CD4-positive, CD25-positive, alpha-beta regulatory T cell (primary cell): ENCODE measurements around the gene OTX2. TPM values are rescaled to one million over a fixed set of nuclear protein-coding genes. Genes with fewer than 3 reads are reported as not detected.

ENCODE experiments used
- ATAC-seq, 2 donors: fragments of 150-1000 bp; cut with Tn5 transposase; one replicate each; pipeline ENCODE4 v1.10.0; 2021; ENCODE audit warnings: low read depth in 2 of 2, moderate number of reproducible peaks in 2 of 2, moderate library complexity in 1 of 2
- DNase-seq, 3 donors: peaks; one replicate each; pipeline versions ENCODE4 v3.0.0 to v3.0.0-alpha.2; 2012 to 2022; ENCODE audit warnings: mixed read lengths in 1 of 3
- H3K27ac ChIP-seq: one replicate; pipeline ENCODE4 v1.7.0; 2013; ENCODE audit warnings: mild to moderate bottlenecking, low read length; ENCODE audit not compliant: insufficient read depth, poor library complexity, severe bottlenecking
- H3K27me3 ChIP-seq: one replicate; pipeline ENCODE4 v1.7.0; 2013; ENCODE audit warnings: low read length; ENCODE audit not compliant: control insufficient read depth, insufficient read depth
- H3K36me3 ChIP-seq: one replicate; pipeline ENCODE4 v1.7.0; 2013; ENCODE audit warnings: mild to moderate bottlenecking, low read length, moderate library complexity; ENCODE audit not compliant: control insufficient read depth, insufficient read depth
- H3K4me1 ChIP-seq: 2 replicates; pipeline ENCODE4 v1.7.0; 2013; ENCODE audit warnings: mild to moderate bottlenecking, low read length; ENCODE audit not compliant: insufficient read depth, control insufficient read depth, poor library complexity, severe bottlenecking
- H3K4me3 ChIP-seq: one replicate; pipeline ENCODE4 v1.7.0; 2013; ENCODE audit warnings: low read depth, mild to moderate bottlenecking, low read length, moderate library complexity
- H3K9me3 ChIP-seq, 2 experiments: 1 replicate in 1 of 2; 2 replicates in 1 of 2; pipeline ENCODE4 v1.7.0; 2013; ENCODE audit warnings: low read length in 2 of 2, mild to moderate bottlenecking in 1 of 2, moderate library complexity in 1 of 2; ENCODE audit not compliant: control insufficient read depth in 2 of 2
- H3K27ac Mint-ChIP-seq, 3 donors: one replicate each; pipeline ENCODE4 v1.8.0; 2020 to 2022; ENCODE audit warnings: mild to moderate bottlenecking in 3 of 3, mixed read lengths in 3 of 3, moderate library complexity in 2 of 3
- H3K27me3 Mint-ChIP-seq: one replicate; pipeline ENCODE4 v1.8.0; 2022; ENCODE audit warnings: mild to moderate bottlenecking, mixed read lengths
- H3K36me3 Mint-ChIP-seq: one replicate; pipeline ENCODE4 v1.8.0; 2020; ENCODE audit warnings: mixed read lengths
- H3K4me1 Mint-ChIP-seq, 4 donors: one replicate each; pipeline ENCODE4 v1.8.0; 2020 to 2022; ENCODE audit warnings: mixed read lengths in 4 of 4, mild to moderate bottlenecking in 1 of 4
- H3K4me3 Mint-ChIP-seq, 4 donors: one replicate each; pipeline ENCODE4 v1.8.0; 2020 to 2022; ENCODE audit warnings: mild to moderate bottlenecking in 4 of 4, mixed read lengths in 4 of 4, moderate library complexity in 3 of 4
- H3K9me3 Mint-ChIP-seq, 7 donors: one replicate each; pipeline ENCODE4 v1.8.0; 2020 to 2022; ENCODE audit warnings: mixed read lengths in 7 of 7, mild to moderate bottlenecking in 3 of 7, moderate library complexity in 2 of 7
- polyA plus RNA-seq, 4 donors: library from polyadenylated mRNA; unstranded; fragments of 300-500 nt; fragmentation: Illumina TruSeq; gene quantifications; one replicate each; pipeline ENCODE4 v1.2.3, GENCODE V29; 2021
- total RNA-seq: library from RNA; stranded (reverse); gene quantifications from one replicate; pipeline ENCODE4 v1.2.3, GENCODE V29; 2022

The OTX2 gene
- total and polyA plus RNA-seq, 5 donors from 2014 or later = not detected

DNA sequence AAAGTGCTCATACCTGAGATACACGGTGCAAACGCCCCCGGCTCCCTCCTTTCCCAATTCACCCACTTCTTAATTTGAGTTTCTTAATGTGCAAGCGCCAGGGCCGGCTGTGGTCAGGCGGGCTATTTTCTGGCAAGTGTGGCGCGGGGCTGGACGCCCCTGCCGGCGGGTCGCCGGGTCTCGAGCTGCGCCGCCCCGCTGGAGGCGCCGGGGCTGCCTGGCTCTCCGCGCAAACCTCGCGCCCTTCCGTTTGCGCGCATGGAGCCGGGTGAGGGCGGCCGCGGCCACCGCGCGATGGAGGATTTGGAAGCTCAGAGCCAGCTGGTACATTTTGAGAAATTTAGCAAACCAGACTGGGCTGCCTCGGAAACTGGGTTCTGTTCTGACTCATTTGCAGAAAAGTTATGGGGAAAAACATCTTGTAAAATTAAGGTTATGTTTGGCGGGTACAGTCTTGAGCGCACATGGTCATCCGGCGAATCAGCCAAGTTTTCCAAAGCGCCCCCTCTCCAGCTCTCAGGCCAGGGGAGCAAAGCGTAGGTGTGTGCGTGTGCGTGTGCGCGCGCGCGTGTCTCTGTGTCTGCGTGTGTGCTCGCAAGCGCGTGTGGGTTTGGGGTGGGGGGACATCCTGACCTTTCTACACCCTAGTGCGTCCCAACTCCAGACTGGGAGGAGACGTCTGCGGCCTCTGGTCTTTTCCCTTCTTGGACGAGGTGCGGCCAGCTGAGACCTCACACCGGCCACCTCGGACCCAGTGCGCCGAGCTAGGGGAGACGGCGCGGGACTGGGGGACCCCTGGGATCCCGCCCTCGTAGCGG, 6.5 kb upstream of the OTX2 start:
- H3K4me1 ChIP-seq = no peaks in the 10 kb centered on the region
- Mint-ChIP-seq H3K36me3 (no peaks in the 10 kb centered on the region), H3K4me3 (no peak overlapping the region), H3K27me3 (peaks cover 69% of the 10 kb centered on the region), H3K4me1 (peaks cover 0 to 7% (median 0%) of the 10 kb centered on the region in 4 donors), H3K27ac (no peak overlapping the region), H3K9me3 (peaks cover 0 to 3% (median 0%) of the 10 kb centered on the region in 7 donors)
- no peak overlapping the region for H3K4me3 ChIP-seq
- ATAC-seq (no peak), DNase-seq (no peak)
- H3K9me3 ChIP-seq = no peaks in the 10 kb centered on the region
- no peaks in the 10 kb centered on the region for H3K36me3 ChIP-seq
- H3K27me3 ChIP-seq = peaks cover 39% of the 10 kb centered on the region
- no peak overlapping the region for H3K27ac ChIP-seq

DNA sequence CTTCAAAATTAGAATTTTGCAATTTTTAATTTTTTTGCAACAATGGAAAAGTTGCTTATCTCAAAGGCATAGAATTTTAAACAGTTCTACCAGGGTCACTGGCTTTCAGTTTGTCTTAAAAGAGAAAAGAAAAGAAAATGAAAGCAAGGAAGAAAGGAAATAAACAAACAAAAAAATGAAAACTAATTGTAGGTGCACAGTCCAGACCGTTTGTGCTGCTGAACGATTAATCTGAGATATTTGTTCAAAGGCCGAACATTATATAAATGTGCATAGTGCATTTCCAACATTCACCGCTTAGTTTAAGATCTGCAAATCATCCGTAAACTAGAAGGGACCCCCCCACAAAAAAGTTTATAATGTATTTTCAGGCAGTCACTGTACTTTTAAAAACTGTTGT, 5.5 kb upstream of the OTX2 start:
- H3K27me3 ChIP-seq = peaks cover 42% of the 10 kb centered on the region

DNA sequence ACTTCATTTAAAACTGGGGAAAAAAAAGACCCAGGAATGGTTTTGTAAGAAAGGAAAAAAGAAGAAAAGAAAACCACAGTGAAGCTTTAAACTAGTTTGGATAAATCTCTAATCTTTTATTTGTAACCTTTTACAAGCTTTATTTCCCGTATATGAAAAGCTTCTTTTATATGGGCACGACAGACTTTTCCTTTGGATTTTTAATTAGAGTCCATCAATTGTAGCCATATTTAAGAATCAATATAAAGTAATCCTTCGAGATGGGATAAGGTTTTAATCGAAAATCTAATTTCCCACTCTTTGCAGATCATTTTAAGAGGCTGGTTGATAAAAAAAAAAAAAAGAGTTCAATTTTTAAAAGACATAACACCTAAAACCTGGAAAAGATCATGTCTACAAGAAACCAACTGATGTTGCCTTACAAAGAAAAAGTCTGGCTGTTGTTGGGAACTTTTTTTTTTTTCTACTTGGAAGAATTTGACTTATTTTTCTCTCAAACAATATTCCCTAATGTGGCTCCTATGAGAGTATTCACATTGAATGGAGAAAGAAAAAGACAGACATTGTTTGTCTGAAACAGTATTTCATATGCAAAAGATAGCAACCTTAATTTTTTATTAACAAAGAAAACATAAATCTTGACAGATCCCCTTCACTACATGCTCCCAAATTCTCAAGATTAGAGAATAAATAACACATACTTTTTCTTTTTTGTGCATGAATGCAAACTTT, 4.9 kb upstream of the OTX2 start:
- DNase-seq (no peak), ATAC-seq (no peak)
- Mint-ChIP-seq H3K4me1 (peaks cover 0 to 7% (median 4%) of the 10 kb centered on the region in 4 donors), H3K9me3 (peaks cover 0 to 5% (median 1%) of the 10 kb centered on the region in 7 donors), H3K27me3 (peaks cover 72% of the 10 kb centered on the region), H3K27ac (no peak overlapping the region), H3K36me3 (no peaks in the 10 kb centered on the region), H3K4me3 (no peak overlapping the region)
- Histone ChIP-seq H3K27ac (no peak overlapping the region), H3K4me1 (no peaks in the 10 kb centered on the region), H3K9me3 (no peaks in the 10 kb centered on the region), H3K36me3 (no peaks in the 10 kb centered on the region), H3K27me3 (peaks cover 39% of the 10 kb centered on the region), H3K4me3 (no peak overlapping the region)

More for the DNA sequence above, 5.5 kb upstream of the OTX2 start:
- no peak for DNase-seq
- no peaks in the 10 kb centered on the region for H3K36me3 ChIP-seq
- H3K27ac Mint-ChIP-seq = no peak overlapping the region
- peaks cover 71% of the 10 kb centered on the region for H3K27me3 Mint-ChIP-seq
- H3K4me1 ChIP-seq = no peaks in the 10 kb centered on the region
- no peak for ATAC-seq
- H3K9me3 ChIP-seq = no peaks in the 10 kb centered on the region
- no peaks in the 10 kb centered on the region for H3K36me3 Mint-ChIP-seq
- no peak overlapping the region for H3K4me3 Mint-ChIP-seq
- no peak overlapping the region for H3K27ac ChIP-seq
- peaks cover 0 to 7% (median 2%) of the 10 kb centered on the region in 4 donors for H3K4me1 Mint-ChIP-seq
- no peak overlapping the region for H3K4me3 ChIP-seq
- peaks cover 0 to 5% (median under 1%) of the 10 kb centered on the region in 7 donors for H3K9me3 Mint-ChIP-seq

DNA sequence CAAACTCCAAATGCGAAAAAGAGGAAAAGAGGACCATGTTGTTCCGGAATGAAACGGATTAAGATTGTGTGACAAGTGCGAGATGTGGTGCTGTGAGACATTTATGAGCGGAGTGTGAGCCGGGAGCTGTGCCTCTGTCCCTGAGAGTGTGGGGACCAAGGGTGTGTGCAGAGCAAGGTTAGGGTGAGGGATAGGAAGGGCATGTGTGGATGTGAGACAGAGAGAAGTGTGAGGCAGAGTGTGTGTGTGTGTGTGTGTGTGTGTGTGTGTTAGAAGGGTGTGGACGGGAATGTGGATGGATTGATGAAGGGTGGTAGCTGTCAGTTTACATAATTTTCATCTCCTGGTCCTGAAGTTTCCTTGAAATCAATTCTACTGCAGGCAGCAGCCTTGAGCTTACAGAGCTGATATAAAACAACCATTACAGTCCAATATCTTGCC, 4.3 kb upstream of the OTX2 start:
- no peak overlapping the region for H3K4me3 Mint-ChIP-seq

DNA sequence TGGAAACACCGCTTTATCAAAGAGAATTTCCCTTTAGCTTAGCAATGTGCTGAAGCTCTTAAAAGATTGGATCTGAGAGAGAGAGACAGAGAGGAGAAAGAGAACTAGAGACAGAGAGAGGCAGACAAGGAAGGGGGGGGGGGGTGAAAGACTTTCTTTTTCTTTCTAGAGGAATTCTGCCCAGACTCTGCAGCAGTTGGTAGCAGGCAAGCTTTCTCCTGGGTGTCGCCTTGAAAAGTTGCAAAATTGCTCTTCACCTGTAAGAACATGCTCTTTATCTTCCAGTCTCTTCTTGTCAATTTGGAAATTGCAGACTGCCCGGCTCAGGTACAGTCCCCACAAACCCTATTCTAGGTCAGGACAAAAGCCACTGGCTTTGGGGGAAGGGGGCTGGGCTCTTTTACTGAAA, 2.9 kb upstream of the OTX2 start:
- H3K27ac ChIP-seq = no peak overlapping the region
- H3K9me3 ChIP-seq = no peaks in the 10 kb centered on the region
- H3K4me3 ChIP-seq = no peak overlapping the region
- DNase-seq (no peak), ATAC-seq (no peak)
- peaks cover 30% of the 10 kb centered on the region for H3K27me3 ChIP-seq
- Mint-ChIP-seq H3K4me1 (peaks cover 0 to 18% (median 11%) of the 10 kb centered on the region in 4 donors), H3K27me3 (peaks cover 75% of the 10 kb centered on the region), H3K4me3 (no peak overlapping the region), H3K27ac (no peak overlapping the region), H3K9me3 (peaks cover 0 to 6% (median 1%) of the 10 kb centered on the region in 7 donors), H3K36me3 (peaks cover 4% of the 10 kb centered on the region)
- H3K36me3 ChIP-seq = no peaks in the 10 kb centered on the region
- H3K4me1 ChIP-seq = peaks cover 3% of the 10 kb centered on the region

More for the DNA sequence above, 4.3 kb upstream of the OTX2 start:
- ATAC-seq (no peak), DNase-seq (no peak)
- peaks cover 0 to 6% (median 1%) of the 10 kb centered on the region in 7 donors for H3K9me3 Mint-ChIP-seq
- Histone ChIP-seq H3K36me3 (no peaks in the 10 kb centered on the region), H3K4me1 (no peaks in the 10 kb centered on the region), H3K9me3 (no peaks in the 10 kb centered on the region), H3K4me3 (no peak overlapping the region), H3K27me3 (peaks cover 37% of the 10 kb centered on the region), H3K27ac (no peak overlapping the region)
- peaks cover 4% of the 10 kb centered on the region for H3K36me3 Mint-ChIP-seq
- H3K4me1 Mint-ChIP-seq = peaks cover 0 to 13% (median 8%) of the 10 kb centered on the region in 4 donors
- no peak overlapping the region for H3K27ac Mint-ChIP-seq
- peaks cover 75% of the 10 kb centered on the region for H3K27me3 Mint-ChIP-seq

DNA sequence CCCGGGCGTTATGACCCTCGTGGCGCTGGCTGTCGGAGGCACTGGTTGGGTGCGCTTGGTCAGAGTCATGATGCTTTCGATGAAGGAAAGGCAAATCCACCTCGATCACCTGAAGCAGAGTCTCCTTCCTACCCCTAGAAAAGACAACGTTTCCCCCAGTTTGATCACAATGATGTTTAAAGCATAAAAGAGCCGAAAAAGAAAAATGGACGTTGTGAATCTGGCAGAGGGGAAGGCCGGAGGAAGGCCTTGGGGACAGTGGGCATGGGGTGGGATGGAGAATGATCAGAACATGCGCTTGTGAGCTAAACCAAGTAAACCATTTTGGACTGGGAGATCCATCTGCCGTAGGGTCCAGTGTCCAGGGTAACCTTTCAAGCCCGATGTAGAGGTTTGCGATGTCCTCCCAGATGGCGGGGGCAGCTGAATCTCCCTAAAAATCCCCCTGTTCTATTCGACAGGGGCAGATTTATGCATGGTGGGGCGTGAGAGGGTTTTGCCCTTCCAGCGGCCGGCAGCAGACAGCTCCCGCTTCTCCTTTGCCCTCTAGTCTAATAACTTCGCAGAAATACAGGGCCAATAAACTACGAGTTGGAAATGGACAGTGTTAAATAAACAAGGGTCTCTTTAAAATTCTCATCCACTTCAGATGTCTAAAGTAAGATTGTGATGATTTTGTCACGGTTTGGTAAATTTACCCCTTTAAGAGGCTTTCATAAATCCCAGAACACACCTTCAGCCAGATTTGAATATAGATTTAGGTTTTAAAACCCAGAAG, 2.3 kb upstream of the OTX2 start:
- Histone ChIP-seq H3K4me1 (peaks cover 4% of the 10 kb centered on the region), H3K4me3 (no peak overlapping the region), H3K9me3 (no peaks in the 10 kb centered on the region), H3K36me3 (no peaks in the 10 kb centered on the region), H3K27ac (no peak overlapping the region), H3K27me3 (peaks cover 28% of the 10 kb centered on the region)
- no peak for ATAC-seq
- Mint-ChIP-seq H3K4me3 (no peak overlapping the region), H3K4me1 (peaks cover 0 to 22% (median 12%) of the 10 kb centered on the region in 4 donors), H3K36me3 (peaks cover 4% of the 10 kb centered on the region), H3K27me3 (peaks cover 78% of the 10 kb centered on the region), H3K27ac (no peak overlapping the region), H3K9me3 (peaks cover 0 to 6% (median 1%) of the 10 kb centered on the region in 7 donors)
- no peak for DNase-seq

DNA sequence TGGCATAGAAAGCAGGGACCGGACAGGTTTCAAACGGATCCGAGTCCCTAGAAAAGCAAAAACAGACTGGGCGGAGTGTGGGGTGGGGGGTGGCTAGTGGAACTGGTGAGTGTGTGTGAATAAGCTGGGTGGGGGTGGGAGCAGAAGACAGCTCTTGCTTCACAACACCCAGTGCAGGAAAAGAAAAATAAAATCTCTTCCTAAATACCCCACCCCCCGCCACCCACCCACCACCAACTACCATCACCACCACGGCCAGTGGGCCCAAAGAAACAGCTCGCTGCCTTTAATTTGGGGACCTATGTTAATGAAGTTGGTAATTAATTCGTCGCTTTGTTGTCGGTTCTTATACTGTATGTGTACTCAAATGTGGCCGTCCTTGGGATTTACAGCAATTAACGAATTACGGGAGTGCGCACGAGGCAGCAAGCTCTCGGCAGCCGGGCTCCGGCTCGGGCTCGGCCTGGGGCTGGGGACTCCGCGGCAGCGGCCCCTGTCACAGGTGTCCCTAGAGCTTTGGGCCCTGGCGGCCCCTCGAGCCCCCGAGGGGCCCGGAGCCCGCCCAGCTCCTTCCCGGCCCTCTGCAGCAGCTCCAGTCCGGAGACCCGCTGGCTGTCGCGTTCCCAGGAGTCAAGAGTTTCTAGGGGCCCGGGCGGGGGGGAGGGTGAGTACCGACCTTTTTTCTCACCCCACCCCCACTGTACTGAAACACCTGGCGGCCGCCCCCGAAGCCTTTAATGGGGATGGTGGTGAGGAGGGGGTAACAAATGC, 1.5 kb upstream of the OTX2 start:
- Mint-ChIP-seq H3K4me3 (no peak overlapping the region), H3K4me1 (peaks cover 0 to 28% (median 16%) of the 10 kb centered on the region in 4 donors), H3K27me3 (peaks cover 85% of the 10 kb centered on the region), H3K36me3 (peaks cover 4% of the 10 kb centered on the region), H3K9me3 (peaks cover 0 to 8% (median 1%) of the 10 kb centered on the region in 7 donors), H3K27ac (no peak overlapping the region)
- Histone ChIP-seq H3K27me3 (peaks cover 35% of the 10 kb centered on the region), H3K36me3 (no peaks in the 10 kb centered on the region), H3K4me1 (peaks cover 4% of the 10 kb centered on the region), H3K27ac (no peak overlapping the region), H3K9me3 (no peaks in the 10 kb centered on the region), H3K4me3 (no peak overlapping the region)
- DNase-seq = no peak
- no peak for ATAC-seq
